PC-9 (cell line): ENCODE results near the gene CCNI2. TPM values are rescaled to one million over a fixed set of nuclear protein-coding genes. Genes with fewer than 3 reads are reported as not detected.

Experiments
- BruUV-seq: library from RNA; stranded (reverse); fragments of 400-500 nt; replicated peaks from 2 replicates; lab custom pipeline; 2021; lab: Mats Ljungman, UMichigan
- CTCF ChIA-PET: fragments of 300-600 bp; sonication (Branson Sonifier 250); formaldehyde crosslinking; loops from one replicate; lab custom pipeline; 2022; ENCODE audit warnings: antibody characterized with exemption; lab: Charles Lee
- POLR2A ChIA-PET: fragments of 300-600 bp; sonication (Branson Sonifier 250); formaldehyde crosslinking; loops from one replicate; lab custom pipeline; 2022; ENCODE audit warnings: antibody characterized with exemption; ENCODE audit not compliant: unreplicated experiment; lab: Charles Lee
- DNase-seq, 2 experiments: peaks; one replicate each; pipeline versions ENCODE4 v3.0.0 to v3.0.0-alpha.2; 2015 to 2022; ENCODE audit warnings: mixed read lengths in 1 of 2
- H2AFZ ChIP-seq: fragments of 200-600 bp; sonication (generic); 2 replicates; pipeline ENCODE4 v1.8.1; 2017; ENCODE audit warnings: antibody characterized with exemption
- H3F3A ChIP-seq: fragments of 200-600 bp; sonication (generic); 2 replicates; pipeline ENCODE4 v1.8.1; 2017; ENCODE audit warnings: antibody characterized with exemption, mild to moderate bottlenecking, low read depth; ENCODE audit not compliant: insufficient read depth
- H3K27ac ChIP-seq: fragments of 200-600 bp; sonication (generic); 2 replicates; pipeline ENCODE4 v1.6.1; 2016; ENCODE audit warnings: mixed run types
- H3K27me3 ChIP-seq: fragments of 200-600 bp; sonication (generic); 2 replicates; pipeline ENCODE4 v1.6.1; 2016; ENCODE audit warnings: low read depth, mixed run types; ENCODE audit not compliant: insufficient read depth
- H3K36me3 ChIP-seq: fragments of 200-600 bp; sonication (generic); 2 replicates; pipeline ENCODE4 v1.6.1; 2016; ENCODE audit warnings: low read depth, mixed run types
- H3K4me1 ChIP-seq: fragments of 200-600 bp; sonication (generic); replicated peaks from 2 replicates; pipeline ENCODE4 v1.6.1; 2016; ENCODE audit warnings: mixed run types; ENCODE audit not compliant: insufficient read depth
- H3K4me2 ChIP-seq: fragments of 200-600 bp; sonication (generic); 2 replicates; pipeline ENCODE4 v1.6.1; 2017; ENCODE audit warnings: mixed run types
- H3K4me3 ChIP-seq: fragments of 200-600 bp; sonication (generic); 2 replicates; pipeline ENCODE4 v1.6.1; 2016; ENCODE audit warnings: mixed run types
- H3K79me2 ChIP-seq: fragments of 200-600 bp; sonication (generic); 2 replicates; pipeline ENCODE4 v1.6.1; 2017; ENCODE audit warnings: low read depth, mixed run types
- H3K9me2 ChIP-seq: fragments of 200-600 bp; sonication (generic); 2 replicates; pipeline ENCODE4 v1.8.1; 2017; ENCODE audit warnings: mild to moderate bottlenecking; ENCODE audit not compliant: insufficient read depth
- H3K9me3 ChIP-seq: fragments of 200-600 bp; sonication (generic); 2 replicates; pipeline ENCODE4 v1.8.1; 2016; ENCODE audit warnings: low read depth; ENCODE audit not compliant: insufficient read depth
- H4K20me1 ChIP-seq: fragments of 200-600 bp; sonication (generic); 2 replicates; pipeline ENCODE4 v1.8.1; 2017; ENCODE audit not compliant: insufficient read depth
- CTCF ChIP-seq: fragments of 200-600 bp; sonication (generic); conservative IDR thresholded peaks from 2 replicates; pipeline ENCODE4 v1.6.1; 2017; ENCODE audit warnings: mixed run types, antibody characterized with exemption, mild to moderate bottlenecking, moderate library complexity
- EZH2 ChIP-seq: fragments of 200-600 bp; sonication (generic); IDR thresholded peaks from 2 replicates; pipeline ENCODE4 v1.8.0; 2017; ENCODE audit warnings: antibody characterized with exemption, low read depth
- intact Hi-C: fragments of 100-400 bp; cut with micrococcal nuclease; formaldehyde crosslinking; loops from one replicate; pipeline ENCODE4 v1.10.0; 2022; ENCODE audit not compliant: unreplicated experiment
- total RNA-seq: library from RNA; stranded (reverse); gene quantifications from 2 replicates; pipeline ENCODE4 v1.2.3, GENCODE V29; 2021

Gene CCNI2
- total RNA-seq, 1 experiment from 2014 or later: 1.2 TPM

GRCh38 chr5:132775476-132775961, 28.3 kb downstream of the CCNI2 start:
- Histone ChIP-seq H3K4me1 (peaks cover 15% of the 10 kb centered on the region), H3K9me3 (no peaks in the 10 kb centered on the region), H3K27ac (no peak overlapping the region), H3K27me3 (no peaks in the 10 kb centered on the region; the same call in 1 of the 2 replicates), H4K20me1 (no peaks in the 10 kb centered on the region), H3K79me2 (peaks cover 7% of the 10 kb centered on the region; the same call in 1 of the 2 replicates), H3K36me3 (no peaks in the 10 kb centered on the region), H3F3A (0 out of 2 replicates have a peak, but pooled peaks cover 5% of the 10 kb centered on the region), H3K4me2 (peak overlapping the region; percentile 81), H3K4me3 (peak overlapping the region; percentile 81), H3K9me2 (no peaks in the 10 kb centered on the region), H2AFZ (no peak overlapping the region)
- no peak for TF ChIP-seq CTCF
- no peak for TF ChIP-seq EZH2
- TSS peak; percentile 30 for BruUV-seq
- intact Hi-C loops: no loop called here
- ChIA-PET POLR2A (interaction anchor here (0.6 kb wide), 3 partner anchors 25 to 101 kb away, joined by 3 to 6 read pairs (median 3); partner anchors contain the start of gene KIF3A), CTCF (no interaction called here)
- peak; percentile 37 to 62 for DNase-seq

- DNase-seq: no peak
- Histone ChIP-seq H3K79me2 (peaks cover 7% of the 10 kb centered on the region; the same call in 1 of the 2 replicates), H3K9me3 (no peaks in the 10 kb centered on the region), H3F3A (0 out of 2 replicates have a peak, but pooled peaks cover 5% of the 10 kb centered on the region), H3K27me3 (no peaks in the 10 kb centered on the region; the same call in 1 of the 2 replicates), H3K9me2 (no peaks in the 10 kb centered on the region), H3K4me2 (peak overlapping the region; percentile 81), H4K20me1 (no peaks in the 10 kb centered on the region), H3K4me3 (peak overlapping the region; percentile 81), H3K36me3 (no peaks in the 10 kb centered on the region), H3K4me1 (peaks cover 15% of the 10 kb centered on the region), H3K27ac (no peak overlapping the region), H2AFZ (peak overlapping the region; percentile 80)
- ChIA-PET POLR2A (interaction anchor here (0.6 kb wide), 1 partner anchor 102 kb away, joined by 6 read pairs; no protein-coding TSS in a partner anchor), CTCF (no interaction called here)
- BruUV-seq: no TSS peak
- TF ChIP-seq EZH2 (no peak), CTCF (no peak)
- intact Hi-C loops: no loop called here
Measured at GRCh38 chr5:132776131-132776937, 29.1 kb downstream of the CCNI2 start.

- Histone ChIP-seq H3K9me3 (no peaks in the 10 kb centered on the region), H3K4me2 (peak overlapping the region; percentile 81), H2AFZ (peak overlapping the region; percentile 80), H3K27ac (no peak overlapping the region), H3K36me3 (no peaks in the 10 kb centered on the region), H3K4me3 (peak overlapping the region; percentile 81), H3F3A (0 out of 2 replicates have a peak, but pooled peaks cover 5% of the 10 kb centered on the region), H3K79me2 (peaks cover 7% of the 10 kb centered on the region; the same call in 1 of the 2 replicates), H4K20me1 (no peaks in the 10 kb centered on the region), H3K4me1 (peaks cover 15% of the 10 kb centered on the region), H3K9me2 (no peaks in the 10 kb centered on the region), H3K27me3 (no peaks in the 10 kb centered on the region; the same call in 1 of the 2 replicates)
- intact Hi-C loops: no loop called here
- DNase-seq: no peak
- no TSS peak for BruUV-seq
- TF ChIP-seq CTCF: no peak
- TF ChIP-seq EZH2: no peak
- CTCF ChIA-PET: no interaction called here
- POLR2A ChIA-PET: no interaction called here
Measured at GRCh38 chr5:132776938-132777208, 29.6 kb downstream of the CCNI2 start.
